ENCODE measurements around the gene OR8K5.

- TF ChIP-seq POLR2A (IDR thresholded peaks at IDR 0.05) (no peak), CTCF (IDR thresholded peaks at IDR 0.05) (no peak), EP300 (IDR thresholded peaks at IDR 0.05; ENCODE audit: low read depth) (no peak), POLR2AphosphoS5 (IDR thresholded peaks at IDR 0.05) (no peak)
Observed at GRCh38 chr11:56207790-56208189, 47.7 kb upstream of the OR8K5 start.

Measured in transverse colon (tissue), 4 donors.